Fibroblast of lung (primary cell): ENCODE measurements around the gene KYAT1. TPM values are rescaled to one million over a fixed set of nuclear protein-coding genes. Genes with fewer than 3 reads are reported as not detected.

Experiments used
- DNase-seq, 2 donors: peaks; one replicate each; pipeline versions ENCODE4 v3.0.0 to v3.0.0-alpha.2; 2010; ENCODE audit warnings: low read depth in 2 of 2
- H2AFZ ChIP-seq: 2 replicates; pipeline ENCODE4 v1.5.1; 2012; ENCODE audit warnings: low read length, control low read depth, inconsistent platforms
- H3K27ac ChIP-seq: 2 replicates; pipeline ENCODE4 v1.5.1; 2011; ENCODE audit warnings: low read length, control low read depth; ENCODE audit not compliant: insufficient read depth
- H3K27me3 ChIP-seq: 2 replicates; pipeline ENCODE4 v1.5.1; 2011; ENCODE audit warnings: mild to moderate bottlenecking, low read length; ENCODE audit not compliant: control insufficient read depth, insufficient read depth
- H3K36me3 ChIP-seq: 2 replicates; pipeline ENCODE4 v1.5.1; 2011; ENCODE audit warnings: low read length; ENCODE audit not compliant: control insufficient read depth, insufficient read depth
- H3K4me1 ChIP-seq: 2 replicates; pipeline ENCODE4 v1.5.1; 2011; ENCODE audit warnings: low read length; ENCODE audit not compliant: control insufficient read depth, insufficient read depth; ENCODE audit errors: extremely low read depth
- H3K4me2 ChIP-seq: 2 replicates; pipeline ENCODE4 v1.5.1; 2011; ENCODE audit warnings: low read length, control low read depth; ENCODE audit not compliant: insufficient read depth; ENCODE audit errors: extremely low read depth
- H3K4me3 ChIP-seq, 4 experiments: fragments of 200-600 bp in 1 of 4; sonication (generic) in 1 of 4; replicated peaks in 1 of 4; 2 replicates each; pipeline ENCODE4 v1.5.1; 2011 to 2016; ENCODE audit warnings: low read length in 4 of 4, low read depth in 3 of 4, mild to moderate bottlenecking in 3 of 4, control low read depth in 2 of 4, inconsistent platforms in 1 of 4, mixed read lengths in 1 of 4; ENCODE audit not compliant: insufficient read depth in 1 of 4; ENCODE audit errors: control extremely low read depth in 1 of 4
- H3K79me2 ChIP-seq: 2 replicates; pipeline ENCODE4 v1.5.1; 2012; ENCODE audit warnings: mild to moderate bottlenecking, low read length, inconsistent platforms; ENCODE audit not compliant: control insufficient read depth, insufficient read depth
- H3K9ac ChIP-seq: 2 replicates; pipeline ENCODE4 v1.5.1; 2011; ENCODE audit warnings: mild to moderate bottlenecking, low read length, control low read depth; ENCODE audit not compliant: insufficient read depth
- H3K9me3 ChIP-seq: 2 replicates; pipeline ENCODE4 v1.5.1; 2012; ENCODE audit warnings: low read depth, low read length; ENCODE audit not compliant: control insufficient read depth, insufficient read depth
- H4K20me1 ChIP-seq: 2 replicates; pipeline ENCODE4 v1.5.1; 2011; ENCODE audit warnings: low read length; ENCODE audit not compliant: control insufficient read depth, insufficient read depth; ENCODE audit errors: extremely low read depth
- CTCF ChIP-seq, 2 donors: IDR thresholded peaks in 1 of 2; conservative IDR thresholded peaks in 1 of 2; 1 replicate in 1 of 2; 2 replicates in 1 of 2; pipeline ENCODE4 v1.5.1; 2011 to 2012; ENCODE audit warnings: low read length in 2 of 2, control low read depth in 1 of 2, inconsistent platforms in 1 of 2, low read depth in 1 of 2, mild to moderate bottlenecking in 1 of 2
- EZH2 ChIP-seq: IDR thresholded peaks from 2 replicates; pipeline ENCODE4 v1.5.1; 2012; ENCODE audit warnings: low read length, control low read depth, mild to moderate bottlenecking; ENCODE audit errors: missing control alignments
- polyA plus RNA-seq, 2 donors: library from polyadenylated mRNA; depleted of rRNA in 1 of 2; stranded (reverse) in 1 of 2; unstranded in 1 of 2; fragments of >200 nt; gene quantifications; 2 replicates each; pipeline ENCODE4 v1.2.1, GENCODE V29; 2011 to 2012; ENCODE audit warnings: missing spikeins in 1 of 2
- total RNA-seq: library from RNA; depleted of rRNA; stranded (reverse); fragments of >200 nt; gene quantifications from 2 replicates; pipeline ENCODE4 v1.2.1, GENCODE V29; 2014

KYAT1 gene
- total and polyA plus RNA-seq, 2 donors (not counting 1 experiment from before 2014, with no cell fraction given) = 4.7 to 12.4 TPM

DNA sequence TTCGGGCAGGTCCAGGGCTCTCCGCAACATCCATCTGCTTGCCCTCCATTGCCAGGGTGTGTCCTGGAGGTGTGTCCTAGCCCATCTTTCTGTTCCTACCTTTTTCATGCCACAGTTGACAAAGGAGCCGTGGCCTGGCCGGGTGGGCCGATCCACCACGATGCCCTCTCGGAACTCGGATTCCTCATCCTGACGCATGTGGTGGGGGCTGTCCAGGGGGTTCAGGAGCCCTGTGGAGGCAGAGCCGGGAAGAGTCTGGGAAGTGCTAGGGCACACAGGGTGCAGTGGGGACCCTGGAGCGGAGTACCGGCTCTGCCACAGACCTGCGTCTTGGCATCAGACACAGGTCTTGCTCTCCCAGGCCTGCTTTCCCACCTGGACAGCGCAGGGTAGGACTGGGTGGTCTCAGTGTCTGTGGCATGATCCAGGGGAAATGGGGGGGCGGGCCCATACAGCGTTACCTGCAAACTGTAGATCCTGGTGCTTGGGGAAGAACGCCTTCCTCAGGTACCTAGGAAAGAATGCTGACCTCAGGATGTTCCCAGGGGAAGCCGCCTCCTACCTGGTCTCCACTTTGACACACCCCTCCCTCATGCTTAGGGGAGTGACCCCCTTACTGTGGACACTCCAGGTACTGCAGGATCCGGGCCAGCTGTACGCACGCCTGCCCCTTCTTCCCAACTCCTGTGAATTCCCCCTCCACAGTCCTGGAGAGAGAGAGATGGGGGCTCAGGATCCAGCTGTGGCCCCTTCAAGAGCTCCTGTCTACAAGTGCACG, 55.6 kb downstream of the KYAT1 start:
- H3K79me2 ChIP-seq = peaks cover 7% of the 10 kb centered on the region
- no peaks in the 10 kb centered on the region for H3K27me3 ChIP-seq
- no peaks in the 10 kb centered on the region for H3K9me3 ChIP-seq
- H3K27ac ChIP-seq = no peak overlapping the region
- H3K4me3 ChIP-seq = no peak overlapping the region
- H4K20me1 ChIP-seq = no peaks in the 10 kb centered on the region
- H3K9ac ChIP-seq = no peak overlapping the region
- no peaks in the 10 kb centered on the region for H3K4me1 ChIP-seq
- no peak overlapping the region for H3K4me2 ChIP-seq
- TF ChIP-seq CTCF (conservative IDR thresholded peaks at IDR 0.05 in 1 of 2, IDR thresholded peaks at IDR 0.05 in 1 of 2; ENCODE audit: low read depth in 1 of 2, low read length in 2 of 2) (no peak), EZH2 (no peak)
- no peak overlapping the region for H2AFZ ChIP-seq
- DNase-seq = no peak
- H3K36me3 ChIP-seq = peaks cover 24% of the 10 kb centered on the region

GRCh38 chr9:128824911-128825310, 56.8 kb downstream of the KYAT1 start:
- no peaks in the 10 kb centered on the region for H3K9me3 ChIP-seq
- DNase-seq = no peak
- no peak overlapping the region for H3K27ac ChIP-seq
- no peak overlapping the region for H3K4me2 ChIP-seq
- H3K36me3 ChIP-seq = peaks cover 28% of the 10 kb centered on the region
- H3K79me2 ChIP-seq = peaks cover 7% of the 10 kb centered on the region
- no peaks in the 10 kb centered on the region for H3K27me3 ChIP-seq
- no peak overlapping the region for H2AFZ ChIP-seq
- no peak overlapping the region for H3K9ac ChIP-seq
- no peak for TF ChIP-seq CTCF (conservative IDR thresholded peaks at IDR 0.05 in 1 of 2, IDR thresholded peaks at IDR 0.05 in 1 of 2; ENCODE audit: low read depth in 1 of 2, low read length in 2 of 2)
- TF ChIP-seq EZH2 = no peak
- no peaks in the 10 kb centered on the region for H4K20me1 ChIP-seq
- H3K4me1 ChIP-seq = peaks cover 1% of the 10 kb centered on the region
- H3K4me3 ChIP-seq = no peak overlapping the region

GRCh38 chr9:128823903-128824406, 57.8 kb downstream of the KYAT1 start:
- no peaks in the 10 kb centered on the region for H3K27me3 ChIP-seq
- no peak overlapping the region for H3K4me3 ChIP-seq
- no peaks in the 10 kb centered on the region for H4K20me1 ChIP-seq
- H3K4me2 ChIP-seq = no peak overlapping the region
- peaks cover 28% of the 10 kb centered on the region for H3K36me3 ChIP-seq
- H3K9ac ChIP-seq = no peak overlapping the region
- H3K9me3 ChIP-seq = no peaks in the 10 kb centered on the region
- peaks cover 6% of the 10 kb centered on the region for H3K79me2 ChIP-seq
- no peak for DNase-seq
- TF ChIP-seq EZH2 = no peak
- TF ChIP-seq CTCF (conservative IDR thresholded peaks at IDR 0.05 in 1 of 2, IDR thresholded peaks at IDR 0.05 in 1 of 2; ENCODE audit: low read depth in 1 of 2, low read length in 2 of 2) = no peak
- no peak overlapping the region for H2AFZ ChIP-seq
- peaks cover 7% of the 10 kb centered on the region for H3K4me1 ChIP-seq
- H3K27ac ChIP-seq = no peak overlapping the region
